GM19240 (cell line): ENCODE data around the gene NHP2.

ENCODE experiments used
- DNase-seq: peaks from one replicate; pipeline ENCODE4 v3.0.0; 2011; ENCODE audit warnings: low spot score; ENCODE audit not compliant: insufficient read length

Gene NHP2

GRCh38 chr5:178115136-178115813 is 38.4 kb downstream of the NHP2 start:
- no peak for DNase-seq

DNA sequence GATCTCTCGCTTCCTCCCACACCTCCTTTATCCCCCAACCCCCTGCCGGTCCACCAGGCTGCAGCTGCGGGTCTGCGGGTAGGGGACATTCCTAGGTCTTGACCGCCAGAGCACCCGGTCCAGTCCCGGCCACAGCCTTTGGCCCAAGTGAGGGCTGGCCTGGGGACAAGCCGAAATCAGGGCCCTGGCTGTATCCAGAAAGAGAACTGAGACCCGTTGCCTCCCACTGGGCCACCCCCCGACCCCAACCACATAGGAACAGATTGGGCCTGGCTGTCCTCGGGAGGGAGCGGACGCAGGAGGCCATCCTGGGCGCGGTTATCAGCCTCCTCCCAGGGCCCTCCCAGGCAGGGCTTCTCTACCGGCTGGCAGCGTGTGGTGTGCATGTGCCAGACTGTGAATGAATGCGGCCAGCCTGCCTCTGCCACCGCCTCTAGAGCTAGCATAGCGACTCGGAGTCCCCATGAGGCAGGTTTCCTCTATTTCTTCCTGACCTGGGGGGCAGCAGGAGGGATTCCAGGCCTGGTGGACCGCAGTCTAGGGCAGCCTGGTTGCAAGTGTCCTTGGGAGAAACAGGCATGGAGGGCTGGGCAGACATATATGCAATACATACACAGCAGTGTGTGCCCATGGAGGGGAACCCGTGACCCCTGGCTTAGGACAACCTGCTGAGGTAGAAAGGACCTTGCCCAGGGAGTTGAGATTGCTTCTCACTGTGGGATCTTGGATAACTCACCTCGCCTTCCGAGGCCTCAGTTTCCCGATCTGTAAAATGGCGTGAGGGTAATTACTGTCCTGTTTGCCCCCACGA is 39.2 kb downstream of the NHP2 start:
- DNase-seq, result no peak

- no peak for DNase-seq
Measured at GRCh38 chr5:178113841-178114324, 39.8 kb downstream of the NHP2 start.

- DNase-seq, result no peak
Measured at GRCh38 chr5:178113141-178113787, 40.4 kb downstream of the NHP2 start, which contains the start of gene N4BP3. N4BP3 (plus strand) TSS chr5:178113532; CDS start chr5:178119584, 6,052 bp downstream.

GRCh38 chr5:178112545-178112944 is 41.1 kb downstream of the NHP2 start:
- no peak for DNase-seq

GRCh38 chr5:178111925-178112324 is 41.8 kb downstream of the NHP2 start:
- no peak for DNase-seq

- no peak for DNase-seq
Measured at GRCh38 chr5:178110511-178110910, 43.2 kb downstream of the NHP2 start.

GRCh38 chr5:178108966-178109365 is 44.7 kb downstream of the NHP2 start:
- DNase-seq, result no peak

- no peak for DNase-seq
Measured at GRCh38 chr5:178108446-178108845, 45.2 kb downstream of the NHP2 start.

GRCh38 chr5:178107756-178108310 is 45.9 kb downstream of the NHP2 start:
- DNase-seq, result no peak

DNA sequence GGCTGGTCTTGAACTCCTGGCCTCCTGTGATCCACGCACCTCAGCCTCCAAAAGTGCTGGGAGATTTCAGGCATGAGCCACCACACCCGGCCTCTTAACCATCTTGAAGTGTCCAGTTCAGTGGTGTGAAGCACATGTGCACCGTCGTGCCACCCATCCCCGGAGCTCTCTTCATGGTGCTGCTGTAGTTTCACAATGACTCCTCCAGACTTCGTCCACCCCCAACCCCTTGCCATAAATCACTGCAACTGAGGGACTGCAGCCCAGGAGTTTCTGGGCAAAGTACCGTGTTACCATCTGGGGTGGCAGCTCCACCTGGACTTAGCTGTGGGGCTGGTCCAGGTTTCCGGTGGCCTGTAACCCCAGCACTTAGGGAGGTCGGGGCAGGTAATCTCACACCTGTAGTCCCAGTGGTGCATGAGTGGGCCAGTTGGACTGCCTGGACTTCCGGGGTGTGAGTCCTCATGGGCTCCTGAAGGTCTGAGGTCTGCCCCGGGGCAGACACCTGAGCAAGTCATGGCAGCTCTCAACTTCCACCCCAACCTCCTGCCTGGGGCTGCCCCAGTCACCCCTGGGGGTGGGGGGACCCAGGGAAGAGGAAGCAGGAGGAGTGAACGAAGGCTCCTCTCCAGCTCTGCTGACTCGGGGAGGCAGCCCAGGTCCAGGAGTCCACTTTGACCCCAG is 47.0 kb downstream of the NHP2 start:
- no peak for DNase-seq

- DNase-seq, result no peak
Measured at GRCh38 chr5:178106086-178106485, 47.6 kb downstream of the NHP2 start.

- no peak for DNase-seq
Measured at GRCh38 chr5:178104492-178104891, 49.2 kb downstream of the NHP2 start.

GRCh38 chr5:178103612-178104011 is 50.1 kb downstream of the NHP2 start:
- no peak for DNase-seq
